Right kidney (tissue), 1 donor: ENCODE measurements around the gene METTL5.
A peak's percentile ranks its signal among the peaks of the same experiment; 100 is the strongest.
"Not testable (repeated sequence)": the region's sequence is repeated elsewhere in the genome, so short reads cannot be mapped to it uniquely, and the experiment has no call there.

ENCODE experiments used
- DNase-seq: peaks from one replicate; pipeline ENCODE4 v3.0.0-alpha.2; 2016

The METTL5 gene

GRCh38 chr2:169839954-169840746 lies 15.4 kb upstream of the METTL5 start:
- DNase-seq: no peak

DNA sequence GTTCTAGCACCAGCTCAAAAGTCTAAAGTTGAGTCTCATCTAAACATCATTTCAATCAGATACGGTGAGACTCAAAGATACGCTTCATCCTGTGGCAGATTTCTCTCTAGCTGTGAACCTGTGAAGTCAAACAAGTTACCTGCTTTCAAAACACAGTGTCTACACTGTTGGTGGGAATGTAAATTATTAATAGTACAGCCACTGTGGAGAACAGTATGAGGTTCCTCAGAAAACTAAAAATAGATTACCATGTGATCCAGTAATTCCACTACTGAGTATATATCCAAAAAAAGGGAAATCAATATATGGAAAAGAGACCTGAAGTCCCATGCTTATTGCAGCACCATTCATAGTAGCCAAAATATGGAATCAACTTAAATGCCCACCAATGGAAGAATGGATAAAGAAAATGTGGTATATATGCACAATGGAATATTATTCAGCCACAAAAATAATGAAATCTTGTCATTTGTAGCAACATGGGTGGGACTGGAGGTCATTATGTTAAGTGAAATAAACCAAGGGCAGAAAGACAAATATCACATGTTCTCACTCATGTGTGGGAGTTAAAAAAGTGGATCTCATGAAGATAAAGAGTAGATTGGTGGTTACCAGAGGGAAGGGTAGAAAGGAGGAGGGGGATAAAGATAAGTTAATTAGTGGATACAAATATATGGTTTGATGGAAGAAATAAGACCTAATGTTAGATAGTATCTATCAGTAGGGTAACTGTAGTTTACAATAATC lies 14.2 kb upstream of the METTL5 start:
- DNase-seq: no peak

- DNase-seq: no peak
Measured at GRCh38 chr2:169834401-169834800, 9.7 kb upstream of the METTL5 start.

DNA sequence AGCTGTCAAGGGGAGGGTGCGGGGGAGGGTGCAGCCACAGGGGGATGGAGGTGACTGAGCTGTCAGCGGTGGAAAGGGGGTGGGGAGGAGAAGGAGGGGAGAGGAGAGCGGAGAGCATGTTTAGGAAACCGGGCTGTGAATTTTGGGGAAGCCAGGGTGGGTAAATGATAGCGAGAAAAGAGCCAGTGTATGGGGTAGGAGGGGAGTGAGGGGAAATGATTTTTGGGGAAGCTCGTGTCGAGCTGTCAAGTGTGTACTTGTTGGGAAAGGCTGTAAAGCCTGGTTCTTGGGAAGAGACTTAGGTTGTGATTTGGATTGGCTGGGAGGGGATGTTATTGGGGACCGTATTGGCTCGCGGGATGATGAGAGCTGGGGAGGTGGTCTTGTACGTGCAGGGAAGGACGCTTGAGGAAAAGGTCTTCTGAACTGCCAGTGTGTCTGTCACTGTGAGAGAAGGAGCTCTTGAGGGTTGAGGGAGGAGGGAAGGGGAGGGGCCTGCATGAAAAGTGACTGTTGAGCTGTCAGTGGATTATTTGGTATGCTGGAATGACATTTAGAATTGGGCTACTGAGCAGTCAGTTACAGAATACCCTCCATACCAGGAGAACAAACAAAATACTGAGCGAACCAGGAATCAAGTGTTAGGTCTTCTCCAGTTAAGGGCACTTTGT lies 3.6 kb upstream of the METTL5 start:
- peak; percentile 41 for DNase-seq

- peak; percentile 87 for DNase-seq
Measured at GRCh38 chr2:169827272-169828140, 2.8 kb upstream of the METTL5 start, which contains the start of gene UBR3. TSS of gene UBR3 (plus strand) at chr2:169827454. CDS start at chr2:169827508, 54 bp downstream.

DNA sequence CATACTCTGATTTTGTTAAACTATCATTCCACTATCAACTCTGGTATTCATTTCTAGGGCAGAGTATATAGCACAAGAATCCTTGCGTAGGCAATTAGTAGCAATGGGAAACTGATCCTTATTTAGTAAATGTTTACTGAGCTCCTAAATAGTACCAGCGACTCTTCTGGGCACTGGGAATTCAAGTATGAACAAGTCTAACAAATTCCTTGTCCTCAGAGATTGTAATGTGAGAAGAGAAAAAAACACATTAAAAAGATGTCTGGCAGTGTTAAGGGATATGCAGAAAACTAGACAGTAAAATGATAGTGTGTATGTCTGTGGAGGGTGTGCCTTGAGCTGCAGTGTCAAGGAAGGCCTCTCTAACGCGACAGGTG lies 721 bp downstream of the METTL5 start:
- DNase-seq: no peak

DNA sequence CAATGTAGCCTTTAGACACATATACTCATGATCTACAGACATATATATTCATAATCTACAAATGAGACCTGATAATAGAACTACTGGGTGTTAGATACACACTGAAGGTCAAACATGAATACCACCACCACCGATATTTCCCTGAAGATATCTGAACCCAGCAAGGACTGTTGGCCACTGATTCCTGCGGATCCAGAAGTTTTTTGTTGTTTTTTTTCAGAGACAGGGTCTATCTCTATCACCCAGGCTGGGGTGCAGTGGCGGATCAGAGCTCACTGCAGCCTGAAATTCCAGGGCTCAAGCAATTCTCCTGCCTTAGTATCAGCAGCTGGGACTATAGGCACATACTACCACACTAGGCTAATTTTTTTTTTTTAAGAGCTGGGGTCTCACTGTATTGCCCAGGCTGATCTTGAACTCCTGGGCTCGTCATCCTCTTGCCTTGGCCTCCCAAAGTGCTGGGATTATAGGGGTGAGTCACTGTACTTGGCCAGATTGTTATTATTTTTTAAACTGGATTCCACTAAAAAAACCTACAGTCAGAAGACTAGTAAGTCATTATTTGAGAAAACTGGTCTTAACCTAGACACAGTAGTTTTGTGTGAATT lies 1.8 kb downstream of the METTL5 start:
- DNase-seq: no peak

- DNase-seq: no peak
Measured at GRCh38 chr2:169822036-169822435, 2.7 kb downstream of the METTL5 start.

- DNase-seq: not testable (repeated sequence)
Measured at GRCh38 chr2:169820101-169820500, 4.6 kb downstream of the METTL5 start.

DNA sequence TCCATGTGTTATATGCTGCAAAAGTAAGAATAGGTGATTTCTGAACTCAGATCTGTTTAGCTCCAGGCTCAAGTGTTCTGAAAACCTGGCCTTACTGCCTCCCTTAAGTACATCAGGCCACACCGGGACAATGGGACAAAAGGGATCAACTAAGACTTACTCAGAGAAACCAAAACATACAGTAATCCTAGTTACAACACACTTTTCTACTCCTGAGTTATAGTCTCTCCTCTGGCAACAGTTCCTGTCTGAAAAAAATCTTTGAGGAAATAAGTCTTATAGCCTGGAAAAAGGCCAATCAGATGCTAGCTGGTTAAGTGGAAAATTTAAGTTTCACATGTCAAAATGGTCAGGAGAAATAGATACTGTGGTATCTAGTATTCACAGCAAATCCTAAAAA lies 5.6 kb downstream of the METTL5 start:
- DNase-seq: no peak

DNA sequence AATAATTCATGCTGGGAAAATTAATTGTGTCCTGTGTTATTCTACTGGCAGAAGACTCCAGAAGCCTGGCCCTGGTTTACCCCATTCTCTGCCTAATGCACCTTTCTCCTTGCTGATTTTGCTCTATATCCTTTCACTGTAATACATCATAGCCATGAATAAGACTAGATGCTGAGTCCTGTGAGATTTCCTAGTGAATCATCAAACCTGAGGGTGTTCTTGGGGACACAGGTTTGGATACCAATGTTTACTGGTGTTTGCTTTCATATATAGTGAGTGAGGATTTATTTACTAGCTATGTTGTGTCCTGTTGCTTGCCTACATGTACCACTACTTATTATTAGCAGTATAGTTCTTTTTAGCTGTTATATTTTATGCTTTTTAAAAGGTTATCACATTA lies 6.5 kb downstream of the METTL5 start:
- no peak for DNase-seq

DNA sequence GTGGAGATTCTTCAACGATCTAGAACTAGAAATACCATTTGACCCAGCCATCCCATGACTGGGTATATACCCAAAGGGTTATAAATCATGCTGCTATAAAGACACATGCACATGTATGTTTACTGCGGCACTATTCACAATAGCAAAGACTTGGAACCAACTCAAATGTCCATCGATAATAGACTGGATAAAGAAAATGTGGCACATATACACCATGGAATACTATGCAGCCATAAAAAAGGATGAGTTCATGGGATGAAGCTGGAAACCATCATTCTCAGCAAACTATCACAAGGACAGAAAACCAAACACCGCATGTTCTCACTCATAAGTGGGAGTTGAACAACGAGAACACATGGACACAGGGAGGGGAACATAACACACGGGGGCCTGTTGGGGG lies 7.3 kb downstream of the METTL5 start:
- not testable (repeated sequence) for DNase-seq

- not testable (repeated sequence) for DNase-seq
Measured at GRCh38 chr2:169816961-169817360, 7.7 kb downstream of the METTL5 start.

DNA sequence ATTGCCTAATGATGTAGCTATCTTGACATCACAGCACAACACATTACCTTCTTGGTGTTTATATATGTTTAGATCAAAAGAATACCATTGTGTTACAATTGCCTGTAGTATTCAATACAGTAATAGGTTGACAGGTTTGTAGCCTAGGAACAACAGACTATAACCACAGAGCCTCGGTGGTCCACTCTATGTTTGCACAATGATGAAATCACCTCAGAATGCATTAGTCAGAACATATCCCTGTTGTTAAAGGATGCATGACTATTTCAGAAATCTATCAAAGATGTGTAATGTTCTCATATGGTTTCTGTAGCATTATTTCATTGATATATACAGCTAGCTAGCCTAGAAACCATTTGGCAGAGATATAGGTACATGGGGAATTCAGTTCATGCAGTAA lies 8.9 kb downstream of the METTL5 start:
- DNase-seq: no peak

DNA sequence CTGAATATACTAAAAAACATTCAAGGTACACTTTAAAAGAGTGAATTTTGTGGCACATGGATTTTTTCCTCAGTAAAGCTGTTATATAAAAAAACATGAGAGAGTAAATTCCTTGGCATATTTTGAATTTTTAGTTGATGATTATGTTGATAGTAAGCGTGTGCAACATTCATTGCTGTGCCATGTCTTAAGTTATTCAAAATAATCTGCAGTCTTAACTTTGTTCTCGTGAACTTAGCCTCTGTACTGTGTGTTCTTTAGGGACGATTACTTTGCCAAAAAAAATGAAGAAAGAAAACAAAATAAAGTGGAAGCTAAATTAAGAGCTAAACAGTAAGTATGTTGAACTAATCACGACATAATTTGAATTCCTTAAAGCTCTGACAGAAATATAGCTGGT lies 16.5 kb downstream of the METTL5 start:
- DNase-seq: no peak

DNA sequence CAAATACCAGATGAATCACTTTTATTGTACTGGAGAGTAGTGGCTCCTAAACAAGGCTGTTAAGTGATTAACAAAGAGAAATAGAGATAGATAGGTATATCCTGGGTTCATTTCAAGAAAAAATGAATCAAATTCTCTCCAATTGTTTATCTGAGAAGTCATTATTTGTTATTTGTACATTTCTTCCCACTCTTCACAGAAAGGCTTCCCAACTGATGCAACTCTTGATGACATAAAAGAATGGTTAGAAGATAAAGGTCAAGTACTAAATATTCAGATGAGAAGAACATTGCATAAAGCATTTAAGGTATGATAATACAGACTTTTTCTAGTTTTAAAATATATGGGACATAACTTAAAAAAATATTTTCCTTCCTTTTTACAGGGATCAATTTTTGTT lies 18.1 kb downstream of the METTL5 start:
- DNase-seq: no peak

DNA sequence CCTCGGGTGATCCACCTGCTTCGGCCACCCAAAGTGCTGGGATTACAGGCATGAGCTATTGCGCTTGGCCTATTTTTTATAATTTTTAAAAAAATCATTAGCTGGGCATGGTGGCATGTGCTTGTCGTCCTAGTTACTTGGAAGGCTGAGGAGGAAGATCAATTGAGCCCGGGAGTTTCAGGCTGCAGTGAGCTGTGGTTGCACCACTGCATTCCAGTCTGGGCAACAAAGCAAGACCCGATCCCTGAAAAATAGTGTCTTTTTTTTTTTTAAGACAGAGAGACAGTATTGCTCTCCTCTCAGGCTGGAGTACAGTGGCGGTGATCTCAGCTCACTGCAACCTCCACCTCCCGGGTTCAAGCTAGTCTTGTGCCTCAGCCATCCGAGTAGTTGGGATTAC lies 21.2 kb downstream of the METTL5 start:
- no peak for DNase-seq

DNA sequence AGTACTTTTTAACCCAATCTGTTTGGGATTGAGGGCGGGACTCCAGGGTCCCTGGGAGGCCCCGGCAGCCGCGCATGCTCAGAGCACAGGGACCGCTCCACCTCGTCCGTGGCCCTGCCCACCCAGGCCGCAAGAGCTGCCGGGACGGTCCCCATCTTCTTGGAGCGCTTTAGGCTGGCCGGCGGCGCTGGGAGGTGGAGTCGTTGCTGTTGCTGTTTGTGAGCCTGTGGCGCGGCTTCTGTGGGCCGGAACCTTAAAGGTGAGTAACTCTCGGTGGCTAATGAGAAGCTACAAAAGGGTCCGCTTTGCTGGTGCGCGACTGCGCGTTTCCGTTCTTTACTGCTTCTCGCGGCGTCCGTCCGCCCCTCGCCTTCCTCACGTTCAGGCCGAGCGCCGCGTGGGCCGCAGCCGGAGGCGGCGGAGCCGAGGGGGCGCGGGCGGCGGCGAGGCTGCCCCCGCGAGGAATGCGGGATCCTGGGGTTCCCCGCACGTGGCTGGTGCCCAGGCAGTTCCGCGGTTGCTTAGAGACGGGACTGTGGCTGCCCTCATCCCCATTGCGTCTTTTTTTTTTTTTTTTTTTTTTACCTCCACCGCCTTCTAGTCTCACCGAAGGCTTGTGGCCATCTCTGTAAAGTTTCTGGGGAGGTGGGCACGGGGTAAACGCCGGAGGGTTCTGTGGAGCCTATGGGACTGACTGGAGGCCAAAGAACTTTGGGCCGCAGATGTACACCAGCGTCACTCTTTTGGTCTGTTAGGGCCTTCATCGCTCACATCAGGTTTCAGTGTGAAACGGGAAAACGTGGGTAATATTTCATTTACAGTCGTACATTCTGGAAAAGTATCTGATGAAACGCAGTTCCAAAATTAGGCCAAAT lies 25.8 kb downstream of the METTL5 start, which contains the start of gene SSB:
Gene SSB, plus strand, starts transcription at position 154 of the 875 bp plus-strand sequence. CDS start 2,090 bp downstream, outside the sequence.
- DNase-seq: peak; percentile 94

DNA sequence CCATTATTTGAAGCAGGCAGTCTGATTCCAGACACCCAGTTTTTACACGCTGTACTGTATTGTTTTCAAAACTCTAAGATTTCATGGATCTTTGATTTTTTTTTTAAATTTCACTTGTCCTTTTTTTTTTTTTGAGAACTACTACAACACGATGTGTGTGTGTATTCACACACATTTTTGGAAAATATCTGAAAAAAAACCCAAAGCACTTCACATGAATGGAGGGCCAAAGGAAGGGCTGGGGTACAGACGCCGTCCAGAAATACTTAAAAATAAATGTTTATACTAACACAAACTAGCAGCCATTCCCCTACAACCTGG lies 26.3 kb downstream of the METTL5 start:
- no peak for DNase-seq

DNA sequence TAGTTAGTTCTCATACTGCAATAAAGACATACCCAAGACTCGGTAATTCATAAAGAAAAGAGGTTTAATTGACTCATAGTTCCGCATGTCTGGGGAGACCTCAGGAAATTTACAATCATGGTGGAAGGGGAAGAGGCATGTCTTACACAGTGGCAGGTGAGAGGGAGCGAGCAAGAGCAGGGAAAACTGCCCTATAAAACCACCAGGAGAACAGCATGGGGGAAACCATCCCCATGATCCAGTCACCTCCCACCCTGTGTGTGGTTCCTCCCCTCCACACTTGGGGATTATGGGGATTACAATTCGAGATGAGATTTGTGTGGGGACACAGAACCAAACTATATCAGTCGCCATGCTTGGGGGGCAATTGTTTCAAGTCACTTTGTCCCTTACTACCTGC lies 27.1 kb downstream of the METTL5 start:
- no peak for DNase-seq

GRCh38 chr2:169796441-169796840 lies 28.3 kb downstream of the METTL5 start:
- no peak for DNase-seq
